ENCODE measurements around the gene CLASP1. TPM values are rescaled to one million over a fixed set of nuclear protein-coding genes. Genes with fewer than 3 reads are reported as not detected.

The CLASP1 gene
- polyA plus RNA-seq, 1 donor (not counting 4 experiments of a cell fraction or from before 2014, with no cell fraction given), result 16.7 TPM

GRCh38 chr2:121368836-121369235 lies 280.4 kb downstream of the CLASP1 start:
- Histone ChIP-seq H3K36me3 (ENCODE audit: control insufficient read depth in 2 of 2, extremely low read depth in 1 of 2, insufficient read depth in 2 of 2, low read length in 2 of 2) (peaks cover 24 to 27% of the 10 kb centered on the region in 2 experiments), H3K4me3 (ENCODE audit: control insufficient read depth in 2 of 3, extremely low read depth in 1 of 3, insufficient read depth in 2 of 3, low read depth in 1 of 3, low read length in 3 of 3) (no peak overlapping the region), H3K4me2 (ENCODE audit: control insufficient read depth, extremely low read depth, insufficient read depth, low read depth, low read length) (no peak overlapping the region), H3K27ac (ENCODE audit: control insufficient read depth, insufficient read depth, low read length) (no peak overlapping the region), H3K9me1 (ENCODE audit: control insufficient read depth, extremely low read depth, insufficient read depth, low read length) (no peaks in the 10 kb centered on the region), H4K20me1 (ENCODE audit: control insufficient read depth, extremely low read depth, insufficient read depth, low read length) (no peaks in the 10 kb centered on the region), H3K4me1 (ENCODE audit: control insufficient read depth, extremely low read depth, insufficient read depth, low read length) (peaks cover 6% of the 10 kb centered on the region), H3K9me3 (ENCODE audit: control insufficient read depth, low read depth, low read length) (no peaks in the 10 kb centered on the region), H3K79me2 (ENCODE audit: control insufficient read depth, insufficient read depth, low read length) (no peaks in the 10 kb centered on the region), H3K27me3 (ENCODE audit: control insufficient read depth, extremely low read depth, insufficient read depth, low read length) (no peaks in the 10 kb centered on the region), H2AFZ (ENCODE audit: control insufficient read depth, low read length) (no peak overlapping the region), H3K9ac (ENCODE audit: control insufficient read depth, extremely low read depth, insufficient read depth, low read length) (no peak overlapping the region)
- no peak for TF ChIP-seq CTCF (optimal IDR thresholded peaks at IDR 0.05 in 1 of 3, IDR thresholded peaks at IDR 0.05 in 1 of 3, conservative IDR thresholded peaks at IDR 0.05 in 1 of 3; ENCODE audit: extremely low read depth in 1 of 3, insufficient read depth in 2 of 3, low read length in 3 of 3)
- no peak for TF ChIP-seq EZH2 (IDR thresholded peaks at IDR 0.05; ENCODE audit: low read length)
- dilution Hi-C loops (cut with MboI; ENCODE audit: extremely low pct_ligation_motif_present, low sequenced_read_pairs), result no loop called here
- DNase-seq (ENCODE audit: low read depth, low spot score) (no peak), FAIRE-seq (no peak)

- FAIRE-seq, result no peak
- dilution Hi-C loops (cut with MboI; ENCODE audit: extremely low pct_ligation_motif_present, low sequenced_read_pairs), result no loop called here
- Histone ChIP-seq H4K20me1 (ENCODE audit: control insufficient read depth, extremely low read depth, insufficient read depth, low read length) (no peaks in the 10 kb centered on the region), H3K4me1 (ENCODE audit: control insufficient read depth, extremely low read depth, insufficient read depth, low read length) (peaks cover 13% of the 10 kb centered on the region), H3K4me2 (ENCODE audit: control insufficient read depth, extremely low read depth, insufficient read depth, low read depth, low read length) (no peak overlapping the region), H3K27me3 (ENCODE audit: control insufficient read depth, extremely low read depth, insufficient read depth, low read length) (no peaks in the 10 kb centered on the region), H3K36me3 (ENCODE audit: control insufficient read depth in 2 of 2, extremely low read depth in 1 of 2, insufficient read depth in 2 of 2, low read length in 2 of 2) (peaks cover 27 to 29% of the 10 kb centered on the region in 2 experiments), H3K9me1 (ENCODE audit: control insufficient read depth, extremely low read depth, insufficient read depth, low read length) (no peaks in the 10 kb centered on the region), H3K79me2 (ENCODE audit: control insufficient read depth, insufficient read depth, low read length) (no peaks in the 10 kb centered on the region), H3K9ac (ENCODE audit: control insufficient read depth, extremely low read depth, insufficient read depth, low read length) (no peak overlapping the region), H3K9me3 (ENCODE audit: control insufficient read depth, low read depth, low read length) (no peaks in the 10 kb centered on the region), H3K27ac (ENCODE audit: control insufficient read depth, insufficient read depth, low read length) (no peak overlapping the region), H3K4me3 (ENCODE audit: control insufficient read depth in 2 of 3, extremely low read depth in 1 of 3, insufficient read depth in 2 of 3, low read depth in 1 of 3, low read length in 3 of 3) (no peak overlapping the region), H2AFZ (ENCODE audit: control insufficient read depth, low read length) (no peak overlapping the region)
- no peak for DNase-seq (ENCODE audit: low read depth, low spot score)
- TF ChIP-seq EZH2 (IDR thresholded peaks at IDR 0.05; ENCODE audit: low read length) (no peak), CTCF (optimal IDR thresholded peaks at IDR 0.05 in 1 of 3, IDR thresholded peaks at IDR 0.05 in 1 of 3, conservative IDR thresholded peaks at IDR 0.05 in 1 of 3; ENCODE audit: extremely low read depth in 1 of 3, insufficient read depth in 2 of 3, low read length in 3 of 3) (no peak)
Observed at GRCh38 chr2:121368155-121368554, 281.1 kb downstream of the CLASP1 start.

Measured in keratinocyte (primary cell).